Lower leg skin (tissue), 4 donors: ENCODE measurements around the gene CNIH2. TPM values are rescaled to one million over a fixed set of nuclear protein-coding genes. Genes with fewer than 3 reads are reported as not detected.
"Not testable (repeated sequence)": the region's sequence is repeated elsewhere in the genome, so short reads cannot be mapped to it uniquely, and the experiment has no call there.

ENCODE experiments used
- DNase-seq, 2 donors: peaks; one replicate each; pipeline ENCODE4 v3.0.0-alpha.2; 2019; ENCODE audit warnings: low spot score in 2 of 2
- H3K4me3 ChIP-seq: fragments of 200-600 bp; sonication (generic); 2 replicates; pipeline ENCODE4 v1.5.1; 2017; ENCODE audit warnings: mild to moderate bottlenecking, low read depth; ENCODE audit not compliant: poor library complexity, severe bottlenecking
- POLR2A ChIP-seq, 2 donors: fragments of 450-650 bp; IDR thresholded peaks; one replicate each; pipeline ENCODE4 v1.6.1; 2016 to 2017; ENCODE audit warnings: antibody characterized with exemption in 2 of 2, mild to moderate bottlenecking in 1 of 2, moderate library complexity in 1 of 2
- WGBS, 2 donors: methylation state at CpG; one replicate each; pipeline ENCODE4 v1.1.5; 2018; 5-methylcytosine and 5-hydroxymethylcytosine counted together
- intact Hi-C: fragments of 100-400 bp; cut with DNase I; formaldehyde crosslinking; loops from one replicate; pipeline ENCODE4 v1.15.0; 2023; ENCODE audit warnings: low total_unique reads
- total RNA-seq, 4 donors: library from RNA; depleted of rRNA; stranded (reverse); fragments of >200 nt; gene quantifications; one replicate each; pipeline ENCODE4 v1.1.0, GENCODE V29; 2016
- TF ChIP-seq, protein P1 (sequence below), 3 donors: fragments of 450-650 bp; IDR thresholded peaks; one replicate each; pipeline ENCODE4 v1.5.1; 2016; ENCODE audit warnings: antibody characterized with exemption in 3 of 3, mild to moderate bottlenecking in 3 of 3, moderate library complexity in 2 of 3

The CNIH2 gene
- total RNA-seq, 4 donors from 2014 or later = 0.42 to 3.2 TPM; not detected in 2

DNA sequence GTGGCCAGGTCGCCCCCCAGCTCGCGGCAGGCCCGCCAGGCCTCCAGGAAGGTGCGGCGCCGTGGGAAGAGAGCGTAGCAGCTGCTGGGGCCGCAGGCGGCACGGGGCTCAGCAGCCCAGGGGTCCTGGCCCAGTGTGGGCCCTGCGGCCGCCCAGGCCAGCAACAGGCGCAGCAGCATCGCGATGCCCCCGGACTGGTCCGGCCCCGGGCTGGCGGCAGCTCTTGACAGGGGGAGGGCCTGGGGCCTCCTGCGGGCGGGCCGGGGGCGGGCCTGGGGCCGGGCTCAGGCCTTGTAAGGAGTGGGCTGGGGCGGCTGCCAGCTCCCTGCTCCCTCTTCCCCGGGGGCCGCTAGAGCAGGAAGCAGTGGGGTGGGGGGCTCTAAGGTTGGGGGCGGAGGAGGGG lies 38.9 kb downstream of the CNIH2 start, which contains the start of gene CD248:
Gene CD248, minus strand, starts transcription at position 196 of the 403 bp plus-strand sequence. Its CDS starts 17 bp downstream, at position 179.
- WGBS, 2 donors = 5 to 20% methylated on average over 12 to 16 of the region's 29 CpGs
- TF ChIP-seq, protein P1, sequence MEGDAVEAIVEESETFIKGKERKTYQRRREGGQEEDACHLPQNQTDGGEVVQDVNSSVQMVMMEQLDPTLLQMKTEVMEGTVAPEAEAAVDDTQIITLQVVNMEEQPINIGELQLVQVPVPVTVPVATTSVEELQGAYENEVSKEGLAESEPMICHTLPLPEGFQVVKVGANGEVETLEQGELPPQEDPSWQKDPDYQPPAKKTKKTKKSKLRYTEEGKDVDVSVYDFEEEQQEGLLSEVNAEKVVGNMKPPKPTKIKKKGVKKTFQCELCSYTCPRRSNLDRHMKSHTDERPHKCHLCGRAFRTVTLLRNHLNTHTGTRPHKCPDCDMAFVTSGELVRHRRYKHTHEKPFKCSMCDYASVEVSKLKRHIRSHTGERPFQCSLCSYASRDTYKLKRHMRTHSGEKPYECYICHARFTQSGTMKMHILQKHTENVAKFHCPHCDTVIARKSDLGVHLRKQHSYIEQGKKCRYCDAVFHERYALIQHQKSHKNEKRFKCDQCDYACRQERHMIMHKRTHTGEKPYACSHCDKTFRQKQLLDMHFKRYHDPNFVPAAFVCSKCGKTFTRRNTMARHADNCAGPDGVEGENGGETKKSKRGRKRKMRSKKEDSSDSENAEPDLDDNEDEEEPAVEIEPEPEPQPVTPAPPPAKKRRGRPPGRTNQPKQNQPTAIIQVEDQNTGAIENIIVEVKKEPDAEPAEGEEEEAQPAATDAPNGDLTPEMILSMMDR (IDR thresholded peaks at IDR 0.05) = no peak
- TF ChIP-seq POLR2A (IDR thresholded peaks at IDR 0.05) = no peak
- intact Hi-C loops = no loop called here
- peak in 1 of 2 donors; percentile 91 for DNase-seq
- H3K4me3 ChIP-seq = peak within 1 kb of the TSS; percentile 10

DNA sequence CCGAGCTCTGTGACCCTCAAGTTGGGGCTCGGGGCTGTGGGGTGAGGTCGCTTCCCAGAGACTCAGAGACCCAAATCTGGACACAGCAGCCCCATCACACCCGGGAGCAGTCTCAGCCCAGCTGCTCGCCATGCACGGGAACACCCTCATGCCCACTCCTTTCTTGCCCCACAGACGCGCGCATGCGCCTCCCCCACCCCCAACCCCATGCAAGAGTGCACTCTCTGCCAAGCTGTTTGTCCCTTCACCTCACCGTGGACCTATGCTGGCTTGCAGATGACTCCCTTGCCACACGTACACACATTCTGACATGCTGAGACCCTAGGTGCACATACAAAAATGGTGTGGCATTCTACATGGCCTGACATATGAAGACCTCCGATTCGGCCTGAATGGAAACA lies 39.3 kb downstream of the CNIH2 start:
- DNase-seq = no peak
- 7 to 18% methylated on average over 14 of the region's 14 CpGs for WGBS, 2 donors
- intact Hi-C loops = no loop called here
- no peak overlapping the region for H3K4me3 ChIP-seq
- no peak for TF ChIP-seq POLR2A (IDR thresholded peaks at IDR 0.05)
- TF ChIP-seq, protein P1 (IDR thresholded peaks at IDR 0.05) = no peak

DNA sequence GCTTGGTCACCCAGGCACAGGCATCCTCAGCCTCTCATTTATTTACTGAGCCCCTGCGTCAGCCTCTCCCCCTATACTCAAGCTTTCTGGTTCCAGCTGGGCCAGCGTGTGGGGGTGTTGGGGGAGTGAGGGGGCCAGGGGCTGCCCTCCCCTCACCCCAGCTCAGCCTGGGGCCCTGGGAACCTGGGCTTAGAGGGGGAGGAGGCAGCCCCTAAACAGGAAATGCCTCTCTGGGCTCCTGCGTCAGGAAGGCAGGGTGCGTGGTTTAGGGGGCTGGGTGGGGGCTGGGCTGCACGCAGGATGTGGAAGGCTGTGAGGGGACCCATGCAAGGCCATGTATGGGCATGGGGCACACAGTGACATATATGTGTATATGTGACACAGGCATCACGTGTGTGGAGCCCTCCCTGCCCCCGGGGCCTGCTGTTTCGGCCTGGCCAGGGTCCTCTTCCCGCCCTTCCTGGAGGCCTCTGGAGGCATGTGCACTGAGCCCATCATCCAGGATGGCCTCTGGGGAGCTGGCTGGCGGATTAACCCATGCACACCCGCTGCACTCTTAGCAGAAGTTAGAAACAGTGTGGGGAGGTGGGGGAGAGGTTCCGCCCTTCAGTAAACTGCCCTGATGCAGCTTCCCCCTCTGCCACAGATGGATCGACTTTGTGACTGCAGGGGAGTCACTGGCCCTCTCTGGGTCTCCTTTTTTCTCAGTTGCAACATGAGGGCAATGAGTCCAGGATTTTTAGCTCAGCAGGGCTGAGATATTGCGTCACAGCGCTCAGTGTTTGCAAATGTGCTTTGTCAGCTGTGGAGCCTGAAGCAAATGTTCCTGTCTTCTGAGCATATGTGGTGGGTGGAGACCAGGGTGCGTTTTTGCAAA lies 40.0 kb downstream of the CNIH2 start:
- 12 to 17% methylated on average over 15 to 16 of the region's 16 CpGs for WGBS, 2 donors
- DNase-seq = peak; percentile 85 to 94
- no peak overlapping the region for H3K4me3 ChIP-seq
- intact Hi-C loops = no loop called here
- no peak for TF ChIP-seq POLR2A (IDR thresholded peaks at IDR 0.05)
- TF ChIP-seq, protein P1 (IDR thresholded peaks at IDR 0.05) = no peak

DNA sequence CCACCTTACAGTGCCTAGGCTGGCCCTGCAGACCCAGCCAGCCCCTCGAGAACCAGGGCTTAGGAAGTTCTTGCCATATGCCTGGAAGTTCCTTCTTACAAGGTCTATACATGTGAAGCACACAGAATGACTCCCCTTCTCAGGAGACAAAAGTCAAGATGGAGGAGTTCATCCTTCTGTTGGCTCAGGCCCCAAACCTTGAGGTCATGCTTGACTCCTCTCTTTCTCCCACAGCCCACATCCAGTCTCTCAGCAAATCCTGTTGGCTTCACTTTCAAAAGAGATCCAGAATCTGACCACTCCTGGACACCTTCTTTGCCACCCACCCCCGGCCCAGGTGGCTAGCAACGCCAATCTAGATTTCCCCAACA lies 40.6 kb downstream of the CNIH2 start:
- TF ChIP-seq POLR2A (IDR thresholded peaks at IDR 0.05) = no peak
- TF ChIP-seq, protein P1 (IDR thresholded peaks at IDR 0.05) = no peak
- no peak for DNase-seq
- H3K4me3 ChIP-seq = no peak overlapping the region
- intact Hi-C loops = no loop called here
- 58 to 71% methylated on average over 3 of the region's 3 CpGs for WGBS, 2 donors

DNA sequence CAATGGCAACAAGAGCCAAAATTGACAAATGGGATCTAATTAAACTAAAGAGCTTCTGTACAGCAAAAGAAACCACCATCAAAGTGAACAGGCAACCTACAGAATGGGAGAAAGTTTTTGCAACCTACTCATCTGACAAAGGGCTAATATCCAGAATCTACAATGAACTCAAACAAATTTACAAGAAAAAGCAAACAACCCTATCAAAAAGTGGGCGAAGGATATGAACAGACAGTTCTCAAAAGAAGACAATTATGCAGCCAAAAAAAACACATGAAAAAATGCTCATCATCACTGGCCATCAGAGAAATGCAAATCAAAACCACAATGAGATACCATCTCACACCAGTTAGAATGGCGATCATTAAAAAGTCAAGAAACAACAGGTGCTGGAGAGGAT lies 42.3 kb downstream of the CNIH2 start:
- DNase-seq, intact Hi-C loops, H3K4me3 ChIP-seq: not testable (repeated sequence)
- 89 to 91% methylated on average over 2 of the region's 2 CpGs for WGBS, 2 donors

DNA sequence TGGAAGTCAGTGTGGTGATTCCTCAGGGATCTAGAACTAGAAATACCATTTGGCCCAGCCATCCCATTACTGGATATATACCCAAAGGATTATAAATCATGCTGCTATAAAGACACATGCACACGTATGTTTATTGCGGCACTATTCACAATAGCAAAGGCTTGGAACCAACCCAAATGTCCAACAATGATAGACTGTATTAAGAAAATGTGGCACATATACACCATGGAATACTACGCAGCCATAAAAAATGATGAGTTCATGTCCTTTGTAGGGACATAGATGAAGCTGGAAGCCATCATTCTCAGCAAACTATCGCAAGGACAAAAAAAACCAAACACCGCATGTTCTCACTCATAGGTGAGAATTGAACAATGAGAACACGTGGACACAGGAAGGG lies 42.8 kb downstream of the CNIH2 start:
- intact Hi-C loops, H3K4me3 ChIP-seq, DNase-seq: not testable (repeated sequence)
- WGBS, 2 donors = 94% methylated on average over 6 of the region's 6 CpGs

DNA sequence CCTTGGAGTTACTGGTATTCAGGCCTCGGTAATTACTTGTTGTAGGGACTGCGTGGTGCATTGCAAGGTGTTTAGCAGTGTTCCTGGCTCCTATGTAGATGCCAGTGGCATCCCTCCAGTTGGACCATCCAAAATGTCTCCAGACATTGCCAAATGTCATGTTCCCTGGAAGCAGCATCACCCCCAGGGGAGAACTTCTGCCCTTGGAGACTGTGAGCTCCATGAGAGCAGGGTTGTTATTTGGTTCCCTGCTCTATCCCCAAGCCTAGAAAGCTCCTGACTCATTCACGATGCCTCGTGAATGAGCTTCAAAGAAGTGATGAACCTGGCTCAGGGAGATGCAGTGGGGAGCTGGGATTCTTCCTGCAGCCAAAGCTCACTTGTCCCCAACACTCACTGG lies 43.6 kb downstream of the CNIH2 start:
- 45 to 53% methylated on average over 2 to 4 of the region's 4 CpGs for WGBS, 2 donors
- no peak for TF ChIP-seq POLR2A (IDR thresholded peaks at IDR 0.05)
- TF ChIP-seq, protein P1 (IDR thresholded peaks at IDR 0.05) = no peak
- intact Hi-C loops = no loop called here
- no peak overlapping the region for H3K4me3 ChIP-seq
- DNase-seq = no peak
